ENCODE results near the gene TMEM38A.

Gene TMEM38A

DNA sequence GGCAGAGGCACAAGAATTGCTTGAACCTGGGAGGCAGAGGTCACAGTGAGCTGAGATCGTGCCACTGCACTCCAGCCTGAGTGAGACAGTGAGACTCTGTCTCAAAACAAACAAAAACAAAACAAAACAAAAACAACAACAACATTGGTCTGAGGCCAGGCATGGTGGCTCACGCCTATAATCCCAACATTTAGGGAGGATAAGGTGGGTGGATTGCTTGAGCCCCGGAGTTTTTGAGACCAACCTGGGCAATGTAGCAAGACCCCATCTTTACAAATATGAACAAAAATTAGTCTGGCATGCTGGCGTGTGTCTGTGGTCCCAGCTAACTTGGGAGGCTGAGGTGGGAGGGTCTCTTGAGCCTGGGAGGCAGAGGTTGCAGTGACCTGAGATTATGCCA lies 42.7 kb downstream of the TMEM38A start:
- TF ChIP-seq REST (IDR thresholded peaks at IDR 0.05; ENCODE audit: insufficient read depth in 1 of 2, low read depth in 2 of 2, low read length in 2 of 2) (no peak), POLR2AphosphoS5 (IDR thresholded peaks at IDR 0.05; ENCODE audit: low read depth, low read length) (no peak), SIN3A (IDR thresholded peaks at IDR 0.05; ENCODE audit: borderline replicate concordance, insufficient read depth, low read length) (no peak), TAF1 (IDR thresholded peaks at IDR 0.05; ENCODE audit: borderline replicate concordance, insufficient read depth, low read length) (no peak), FOXP2 (optimal IDR thresholded peaks at IDR 0.05; ENCODE audit: borderline replicate concordance, extremely low read depth, extremely low read length, insufficient read depth) (no peak)

DNA sequence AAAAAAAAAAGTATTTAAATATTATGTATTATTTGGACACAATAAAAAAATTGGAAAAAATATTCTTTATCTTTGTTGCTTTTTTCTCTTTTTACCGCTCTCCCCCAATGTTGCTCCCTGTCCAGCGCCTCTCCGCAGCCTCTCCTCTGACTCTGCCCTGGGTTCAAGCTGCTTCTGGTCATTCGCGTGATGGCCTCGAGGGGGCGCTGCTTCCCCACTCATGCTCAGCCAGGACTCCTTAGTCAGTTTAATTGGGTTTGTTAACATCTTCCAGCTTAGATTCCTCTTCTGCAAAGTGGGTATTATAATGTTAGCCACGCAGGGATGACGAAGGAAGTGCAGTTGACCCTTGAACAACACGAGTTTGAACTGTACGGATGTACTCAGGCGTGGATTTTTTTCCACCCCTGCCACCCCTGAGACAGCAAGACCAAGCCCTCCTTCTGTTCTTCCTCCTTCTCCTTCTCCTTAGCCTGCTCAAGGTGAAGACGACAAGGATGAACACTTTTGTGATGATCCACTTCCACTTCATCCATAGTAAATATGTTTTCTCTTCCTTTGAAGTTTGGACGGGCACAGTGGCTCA lies 53.9 kb downstream of the TMEM38A start:
- TF ChIP-seq REST (IDR thresholded peaks at IDR 0.05; ENCODE audit: insufficient read depth in 1 of 2, low read depth in 2 of 2, low read length in 2 of 2) = no peak
- TF ChIP-seq TAF1 (IDR thresholded peaks at IDR 0.05; ENCODE audit: borderline replicate concordance, insufficient read depth, low read length) = no peak
- TF ChIP-seq SIN3A (IDR thresholded peaks at IDR 0.05; ENCODE audit: borderline replicate concordance, insufficient read depth, low read length) = no peak
- no peak for TF ChIP-seq FOXP2 (optimal IDR thresholded peaks at IDR 0.05; ENCODE audit: borderline replicate concordance, extremely low read depth, extremely low read length, insufficient read depth)
- no peak for TF ChIP-seq POLR2AphosphoS5 (IDR thresholded peaks at IDR 0.05; ENCODE audit: low read depth, low read length)

DNA sequence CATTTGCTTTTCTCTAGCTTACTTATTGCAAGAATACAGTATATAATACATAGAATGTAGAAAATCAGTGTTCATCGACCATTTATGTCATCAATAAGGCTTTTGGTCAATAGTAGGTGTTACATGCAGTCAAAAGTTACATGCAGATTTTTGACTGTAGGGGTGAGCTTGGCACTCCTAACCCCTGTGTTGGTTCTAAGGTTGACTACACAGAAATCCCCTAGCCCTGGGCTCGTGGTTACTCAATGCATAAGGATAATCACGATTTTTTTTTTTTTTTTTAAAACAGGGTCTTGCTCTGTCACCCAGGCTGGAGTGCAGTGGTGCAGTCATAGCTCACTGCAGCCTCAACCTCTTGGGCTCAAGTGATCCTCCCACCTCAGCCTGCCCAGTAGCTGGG lies 54.7 kb downstream of the TMEM38A start:
- TF ChIP-seq TAF1 (IDR thresholded peaks at IDR 0.05; ENCODE audit: borderline replicate concordance, insufficient read depth, low read length) (no peak), REST (IDR thresholded peaks at IDR 0.05; ENCODE audit: insufficient read depth in 1 of 2, low read depth in 2 of 2, low read length in 2 of 2) (no peak), FOXP2 (optimal IDR thresholded peaks at IDR 0.05; ENCODE audit: borderline replicate concordance, extremely low read depth, extremely low read length, insufficient read depth) (no peak), SIN3A (IDR thresholded peaks at IDR 0.05; ENCODE audit: borderline replicate concordance, insufficient read depth, low read length) (no peak), POLR2AphosphoS5 (IDR thresholded peaks at IDR 0.05; ENCODE audit: low read depth, low read length) (no peak)

GRCh38 chr19:16721051-16721450 lies 60.1 kb downstream of the TMEM38A start:
- TF ChIP-seq REST (IDR thresholded peaks at IDR 0.05; ENCODE audit: insufficient read depth in 1 of 2, low read depth in 2 of 2, low read length in 2 of 2) = no peak

DNA sequence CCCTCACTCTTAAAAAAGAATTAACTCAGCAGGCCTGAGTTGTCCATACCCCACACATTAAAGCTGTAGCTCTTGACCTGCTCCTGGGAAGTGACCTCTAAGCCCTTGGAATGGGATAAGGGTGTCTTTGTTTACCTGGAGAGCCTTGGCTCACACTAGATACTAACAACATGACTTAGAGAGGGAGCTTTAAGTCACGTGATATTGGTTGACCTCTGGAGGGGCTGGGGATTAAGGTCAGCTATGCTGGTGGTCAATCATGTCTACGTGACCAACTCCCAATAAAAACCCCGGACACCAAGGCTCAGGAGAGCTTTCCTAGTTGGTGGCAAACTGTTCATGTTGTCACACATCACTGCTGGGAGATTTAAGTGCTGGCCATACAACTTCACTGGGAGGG lies 61.7 kb downstream of the TMEM38A start:
- TF ChIP-seq TAF1 (IDR thresholded peaks at IDR 0.05; ENCODE audit: borderline replicate concordance, insufficient read depth, low read length) (no peak), REST (IDR thresholded peaks at IDR 0.05; ENCODE audit: insufficient read depth in 1 of 2, low read depth in 2 of 2, low read length in 2 of 2) (no peak), SIN3A (IDR thresholded peaks at IDR 0.05; ENCODE audit: borderline replicate concordance, insufficient read depth, low read length) (no peak), POLR2AphosphoS5 (IDR thresholded peaks at IDR 0.05; ENCODE audit: low read depth, low read length) (no peak), FOXP2 (optimal IDR thresholded peaks at IDR 0.05; ENCODE audit: borderline replicate concordance, extremely low read depth, extremely low read length, insufficient read depth) (no peak)

Measured in PFSK-1 (cell line).